Measurements from ENCODE around the gene OR52N5. TPM values are rescaled to one million over a fixed set of nuclear protein-coding genes. Genes with fewer than 3 reads are reported as not detected.

OR52N5 gene
- total RNA-seq, 1 experiment from 2014 or later, result not detected

GRCh38 chr11:5749836-5750235 lies 33.3 kb downstream of the OR52N5 start:
- Histone ChIP-seq H3K4me3 (no peak overlapping the region), H3K27ac (no peak overlapping the region), H3K36me3 (no peaks in the 10 kb centered on the region), H3K4me1 (replicated peaks) (no peaks in the 10 kb centered on the region), H3K9me3 (replicated peaks) (no peaks in the 10 kb centered on the region), H3K27me3 (replicated peaks) (peaks cover 10% of the 10 kb centered on the region; the same call in 1 of the 2 replicates)
- no peak for DNase-seq (ENCODE audit: low read depth in 1 of 2, low spot score in 2 of 2)

- Histone ChIP-seq H3K27ac (no peak overlapping the region), H3K4me1 (replicated peaks) (no peaks in the 10 kb centered on the region), H3K27me3 (replicated peaks) (peaks cover 19% of the 10 kb centered on the region), H3K9me3 (replicated peaks) (no peaks in the 10 kb centered on the region), H3K36me3 (no peaks in the 10 kb centered on the region), H3K4me3 (no peak overlapping the region)
- no peak for DNase-seq (ENCODE audit: low read depth in 1 of 2, low spot score in 2 of 2)
Measured at GRCh38 chr11:5746614-5747013, 36.5 kb downstream of the OR52N5 start.

GRCh38 chr11:5738431-5738830 lies 44.7 kb downstream of the OR52N5 start:
- Histone ChIP-seq H3K36me3 (no peaks in the 10 kb centered on the region), H3K4me1 (replicated peaks) (no peaks in the 10 kb centered on the region), H3K27ac (no peak overlapping the region), H3K4me3 (no peak overlapping the region), H3K27me3 (replicated peaks) (peaks cover 10% of the 10 kb centered on the region), H3K9me3 (replicated peaks) (no peaks in the 10 kb centered on the region)
- DNase-seq (ENCODE audit: low read depth in 1 of 2, low spot score in 2 of 2), result no peak

- H3K4me3 ChIP-seq, result no peak overlapping the region
- peaks cover 4% of the 10 kb centered on the region for H3K27me3 ChIP-seq (replicated peaks)
- no peak overlapping the region for H3K27ac ChIP-seq
- DNase-seq (ENCODE audit: low read depth in 1 of 2, low spot score in 2 of 2), result no peak
- H3K36me3 ChIP-seq, result no peaks in the 10 kb centered on the region
- H3K9me3 ChIP-seq (replicated peaks), result no peaks in the 10 kb centered on the region
- no peaks in the 10 kb centered on the region for H3K4me1 ChIP-seq (replicated peaks)
Measured at GRCh38 chr11:5737670-5738392, 45.3 kb downstream of the OR52N5 start.

GRCh38 chr11:5737091-5737490 lies 46.1 kb downstream of the OR52N5 start:
- no peak for DNase-seq (ENCODE audit: low read depth in 1 of 2, low spot score in 2 of 2)
- no peak overlapping the region for H3K4me3 ChIP-seq
- no peaks in the 10 kb centered on the region for H3K36me3 ChIP-seq
- no peaks in the 10 kb centered on the region for H3K9me3 ChIP-seq (replicated peaks)
- no peak overlapping the region for H3K27ac ChIP-seq
- H3K4me1 ChIP-seq (replicated peaks), result no peaks in the 10 kb centered on the region
- peaks cover 3% of the 10 kb centered on the region; the same call in 1 of the 2 replicates for H3K27me3 ChIP-seq (replicated peaks)

- H3K4me1 ChIP-seq (replicated peaks), result no peaks in the 10 kb centered on the region
- DNase-seq (ENCODE audit: low read depth in 1 of 2, low spot score in 2 of 2), result no peak
- H3K27ac ChIP-seq, result no peak within 1 kb of the TSS
- H3K4me3 ChIP-seq, result no peak within 1 kb of the TSS
- no peaks in the 10 kb centered on the region for H3K36me3 ChIP-seq
- H3K9me3 ChIP-seq (replicated peaks), result no peaks in the 10 kb centered on the region
- peaks cover 7% of the 10 kb centered on the region; the same call in 1 of the 2 replicates for H3K27me3 ChIP-seq (replicated peaks)
Measured at GRCh38 chr11:5736396-5736795, 46.8 kb downstream of the OR52N5 start, which contains the start of gene OR56B1. Gene OR56B1 (plus strand): TSS chr11:5736448. CDS start chr11:5736517, 69 bp downstream.

GRCh38 chr11:5727691-5728090 lies 55.5 kb downstream of the OR52N5 start:
- Histone ChIP-seq H3K9me3 (replicated peaks) (no peaks in the 10 kb centered on the region; the same call in 1 of the 2 replicates), H3K4me1 (replicated peaks) (no peaks in the 10 kb centered on the region), H3K27ac (no peak overlapping the region), H3K27me3 (replicated peaks) (peaks cover 7% of the 10 kb centered on the region), H3K4me3 (no peak overlapping the region), H3K36me3 (no peaks in the 10 kb centered on the region)
- DNase-seq (ENCODE audit: low read depth in 1 of 2, low spot score in 2 of 2), result no peak

- no peak for DNase-seq (ENCODE audit: low read depth in 1 of 2, low spot score in 2 of 2)
- no peaks in the 10 kb centered on the region for H3K36me3 ChIP-seq
- no peaks in the 10 kb centered on the region; the same call in 1 of the 2 replicates for H3K9me3 ChIP-seq (replicated peaks)
- H3K27ac ChIP-seq, result no peak overlapping the region
- no peaks in the 10 kb centered on the region for H3K4me1 ChIP-seq (replicated peaks)
- H3K4me3 ChIP-seq, result no peak overlapping the region
- no peaks in the 10 kb centered on the region; the same call in none of the 2 replicates for H3K27me3 ChIP-seq (replicated peaks)
Measured at GRCh38 chr11:5726351-5726750, 56.8 kb downstream of the OR52N5 start.

Other genes with a start within 250 kb of the OR52N5 start
- not detected in 2 replicates for gene OR52H1, start 234.8 kb downstream of the OR52N5 start, total RNA-seq (2014; rRNA removed; shearing (Covaris generic))
- not detected in 2 replicates for gene OR52B6, start 202.5 kb downstream of the OR52N5 start, total RNA-seq (2014; rRNA removed; shearing (Covaris generic))
- gene TRIM6, start 186.7 kb downstream of the OR52N5 start, total RNA-seq (2014; rRNA removed; shearing (Covaris generic)), result 24.1 and 26.2 TPM in 2 replicates
- gene TRIM34, start 158.4 kb downstream of the OR52N5 start, total RNA-seq (2014; rRNA removed; shearing (Covaris generic)), result 6.0 and 10.6 TPM in 2 replicates
- 37.2 and 51.1 TPM in 2 replicates for gene TRIM5, start 98.3 kb downstream of the OR52N5 start, total RNA-seq (2014; rRNA removed; shearing (Covaris generic))
- 125 and 142 TPM in 2 replicates for gene TRIM22, start 93.6 kb downstream of the OR52N5 start, total RNA-seq (2014; rRNA removed; shearing (Covaris generic))
- gene OR56B1, start 46.9 kb downstream of the OR52N5 start, total RNA-seq (2014; rRNA removed; shearing (Covaris generic)), result not detected in 2 replicates
- gene OR52N4, start 29.1 kb downstream of the OR52N5 start, total RNA-seq (2014; rRNA removed; shearing (Covaris generic)), result not detected in 2 replicates
- gene OR52N1, start 7.9 kb upstream of the OR52N5 start, total RNA-seq (2014; rRNA removed; shearing (Covaris generic)), result not detected in 2 replicates
- gene OR52N2, start 25.6 kb upstream of the OR52N5 start, total RNA-seq (2014; rRNA removed; shearing (Covaris generic)), result not detected in 2 replicates
- gene OR52E6, start 58.5 kb upstream of the OR52N5 start, total RNA-seq (2014; rRNA removed; shearing (Covaris generic)), result not detected in 2 replicates
- not detected in 2 replicates for gene OR52E8, start 74.3 kb upstream of the OR52N5 start, total RNA-seq (2014; rRNA removed; shearing (Covaris generic))
- not detected in 2 replicates for gene OR52E4, start 97.3 kb upstream of the OR52N5 start, total RNA-seq (2014; rRNA removed; shearing (Covaris generic))
- not detected in 2 replicates for gene OR52E5, start 109.9 kb upstream of the OR52N5 start, total RNA-seq (2014; rRNA removed; shearing (Covaris generic))
- gene OR56A3, start 158.9 kb upstream of the OR52N5 start, total RNA-seq (2014; rRNA removed; shearing (Covaris generic)), result not detected in 2 replicates
- gene OR56A5, start 185.1 kb upstream of the OR52N5 start, total RNA-seq (2014; rRNA removed; shearing (Covaris generic)), result not detected in 2 replicates
- not detected in 2 replicates for gene OR52L1, start 203.6 kb upstream of the OR52N5 start, total RNA-seq (2014; rRNA removed; shearing (Covaris generic))
- gene OR56A4, start 223.6 kb upstream of the OR52N5 start, total RNA-seq (2014; rRNA removed; shearing (Covaris generic)), result not detected in 2 replicates
- not detected in 2 replicates for gene OR56A1, start 247.4 kb upstream of the OR52N5 start, total RNA-seq (2014; rRNA removed; shearing (Covaris generic))

Data from SJSA1 (cell line).